HG03342 (cell line): ENCODE results near the gene LIM2.

Experiments
- ATAC-seq: cut with Tn5 transposase; IDR thresholded peaks from one replicate; pipeline ENCODE4 v1.9.1; 2021; ENCODE audit warnings: mild to moderate bottlenecking, moderate library complexity; ENCODE audit not compliant: unreplicated experiment

LIM2 gene

DNA sequence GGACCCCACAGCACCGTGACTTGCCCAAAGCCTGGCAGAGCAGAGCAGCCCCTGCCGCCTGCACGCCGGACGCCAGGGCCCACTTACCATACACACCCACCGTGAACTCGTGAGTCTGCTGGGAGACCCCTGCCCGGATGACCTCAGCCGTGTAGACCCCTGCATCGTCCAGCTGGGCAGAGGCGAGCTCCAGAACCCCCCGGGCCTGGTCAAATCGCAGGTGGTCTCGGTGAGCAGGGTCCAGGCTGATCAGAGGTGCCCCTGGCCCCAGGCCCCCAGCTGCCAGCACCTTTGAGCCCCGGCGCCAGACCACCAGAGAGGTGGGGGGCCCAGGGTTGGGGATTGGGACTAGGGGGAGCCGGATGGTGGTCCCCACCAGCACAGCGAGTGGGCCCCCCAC, 46.7 kb downstream of the LIM2 start:
- no peak for ATAC-seq

DNA sequence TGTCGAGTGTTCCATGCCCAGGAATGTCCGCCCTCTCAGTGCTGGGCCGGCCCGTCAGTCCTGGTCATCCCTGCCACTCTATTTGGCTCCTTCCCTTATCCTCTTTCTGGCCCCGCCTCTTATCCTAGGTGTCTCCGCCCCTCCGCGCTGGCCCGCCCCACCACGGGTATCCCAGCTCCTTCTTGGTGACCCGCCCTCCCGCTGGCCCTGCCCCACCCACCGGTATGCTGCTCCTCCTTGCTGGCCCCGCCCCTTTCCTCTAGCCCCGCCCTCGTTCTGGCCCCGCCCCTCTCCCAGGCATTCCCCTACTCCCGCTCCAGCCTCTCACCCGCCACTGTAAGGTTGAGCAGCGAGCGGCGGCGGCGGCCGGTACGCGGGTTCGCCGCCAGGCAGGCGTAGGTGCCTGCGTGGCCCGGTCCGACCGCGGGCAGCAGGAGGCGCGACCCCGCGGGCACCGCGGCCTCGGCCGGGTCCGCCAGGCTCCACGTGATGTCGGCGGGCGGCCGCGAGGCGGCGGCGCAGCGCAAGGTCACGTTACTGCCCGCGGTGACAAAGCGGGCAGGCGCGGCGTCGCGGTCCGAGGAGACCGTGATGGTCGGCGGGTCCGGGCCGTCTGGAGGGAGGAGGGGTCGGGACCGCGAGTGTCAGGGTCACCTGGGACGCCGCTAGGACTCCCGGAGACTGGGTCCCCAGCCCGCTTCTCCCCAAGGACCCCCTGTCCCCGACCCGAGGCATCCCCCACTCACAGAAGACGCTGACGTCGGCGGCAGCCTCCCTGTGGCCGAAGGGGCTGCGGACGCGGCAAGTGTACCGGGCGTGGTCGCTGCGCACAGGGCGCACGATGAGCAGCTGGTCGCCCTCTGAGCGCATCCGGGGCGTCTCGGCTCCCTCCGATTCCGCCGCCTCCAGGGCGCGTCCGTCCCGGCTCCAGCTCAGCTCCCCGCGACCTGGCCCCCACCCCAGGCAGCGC, 47.8 kb downstream of the LIM2 start:
- ATAC-seq: peak; percentile 48

DNA sequence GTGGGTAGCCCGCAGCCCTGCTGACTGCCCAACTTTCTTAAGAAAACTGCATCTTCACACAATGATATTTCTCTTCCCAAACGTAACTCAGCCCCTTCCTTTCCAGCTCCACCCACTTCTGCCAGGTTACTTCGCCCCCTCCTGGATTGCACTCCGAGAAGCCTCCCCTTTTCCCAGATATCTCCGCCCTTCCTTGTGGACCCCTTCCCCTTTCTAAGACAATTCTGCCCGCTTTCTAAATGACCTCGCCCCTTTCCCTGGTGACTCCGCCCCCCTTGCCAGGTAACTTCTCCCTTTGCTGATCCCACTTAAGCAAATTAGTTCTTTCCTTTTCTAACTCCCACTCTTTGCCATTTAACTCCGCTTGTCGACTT, 48.5 kb downstream of the LIM2 start:
- ATAC-seq: no peak

DNA sequence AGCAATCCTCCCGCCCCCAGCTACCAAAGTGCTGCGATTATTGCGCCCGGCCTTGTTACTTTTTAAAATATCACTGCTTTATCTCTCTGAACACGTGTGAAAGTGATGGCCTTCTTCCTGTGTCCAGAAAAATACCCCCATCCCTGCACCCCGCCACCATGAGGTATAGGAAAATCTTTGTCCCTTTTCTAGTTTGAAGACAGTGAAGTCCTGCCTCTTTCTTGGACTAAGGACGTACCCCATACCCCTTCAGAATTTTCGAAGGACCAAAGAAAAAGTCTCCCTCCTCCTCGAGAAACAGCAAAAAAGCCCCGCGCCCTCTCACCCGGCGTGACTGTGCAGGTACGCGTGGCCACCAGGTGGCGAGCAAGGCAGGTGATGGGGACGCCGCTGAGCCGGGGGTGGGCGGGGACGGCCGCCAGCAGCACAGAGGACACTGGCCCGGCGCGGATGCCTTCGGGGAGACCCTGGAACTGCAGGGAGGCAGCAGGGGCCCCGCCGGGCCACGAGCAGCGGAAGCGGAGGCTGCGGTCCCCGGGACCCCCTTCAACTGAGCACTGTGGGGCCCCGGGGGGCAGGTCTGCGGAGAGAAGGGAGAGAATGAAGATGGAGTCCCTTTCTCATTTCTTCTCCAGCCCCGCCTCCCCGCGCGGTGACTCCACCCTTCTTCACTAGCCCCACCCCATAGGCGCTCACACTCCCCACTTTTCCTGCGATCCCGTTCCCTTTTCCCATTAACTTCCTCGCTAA, 49.0 kb downstream of the LIM2 start:
- peak; percentile 55 for ATAC-seq

DNA sequence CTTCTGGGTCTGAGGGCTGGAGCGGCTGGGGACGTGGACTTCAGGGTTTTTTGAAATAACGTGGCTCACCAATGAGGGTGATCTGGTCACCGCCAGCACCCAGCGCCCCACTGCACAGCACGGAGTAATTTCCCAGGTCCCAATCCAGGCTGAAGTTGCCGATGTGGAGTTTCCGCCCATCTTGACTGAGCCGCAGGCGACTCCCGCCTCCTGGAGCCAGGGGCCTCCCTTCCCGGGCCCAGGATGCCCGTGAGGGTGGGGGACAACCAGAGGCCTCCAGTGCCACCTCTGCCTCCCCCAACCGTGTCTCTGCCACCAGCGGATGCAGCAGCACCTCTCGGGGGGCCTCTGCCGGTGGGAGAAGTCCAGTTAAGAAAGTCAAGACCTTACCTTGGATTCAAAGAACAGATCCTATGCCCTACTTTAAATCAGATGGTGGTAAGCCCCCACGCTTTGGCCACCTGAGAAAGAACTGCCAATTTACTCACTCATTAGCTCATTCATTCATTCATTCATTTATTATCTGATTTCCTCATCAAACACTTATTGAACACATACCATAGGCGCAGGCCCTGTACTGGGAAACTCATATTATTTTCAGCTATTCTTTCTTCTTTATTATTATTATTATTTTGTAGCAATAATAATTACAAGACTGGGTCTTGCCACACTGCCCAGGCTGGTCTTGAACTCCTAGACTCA, 49.8 kb downstream of the LIM2 start:
- no peak for ATAC-seq

DNA sequence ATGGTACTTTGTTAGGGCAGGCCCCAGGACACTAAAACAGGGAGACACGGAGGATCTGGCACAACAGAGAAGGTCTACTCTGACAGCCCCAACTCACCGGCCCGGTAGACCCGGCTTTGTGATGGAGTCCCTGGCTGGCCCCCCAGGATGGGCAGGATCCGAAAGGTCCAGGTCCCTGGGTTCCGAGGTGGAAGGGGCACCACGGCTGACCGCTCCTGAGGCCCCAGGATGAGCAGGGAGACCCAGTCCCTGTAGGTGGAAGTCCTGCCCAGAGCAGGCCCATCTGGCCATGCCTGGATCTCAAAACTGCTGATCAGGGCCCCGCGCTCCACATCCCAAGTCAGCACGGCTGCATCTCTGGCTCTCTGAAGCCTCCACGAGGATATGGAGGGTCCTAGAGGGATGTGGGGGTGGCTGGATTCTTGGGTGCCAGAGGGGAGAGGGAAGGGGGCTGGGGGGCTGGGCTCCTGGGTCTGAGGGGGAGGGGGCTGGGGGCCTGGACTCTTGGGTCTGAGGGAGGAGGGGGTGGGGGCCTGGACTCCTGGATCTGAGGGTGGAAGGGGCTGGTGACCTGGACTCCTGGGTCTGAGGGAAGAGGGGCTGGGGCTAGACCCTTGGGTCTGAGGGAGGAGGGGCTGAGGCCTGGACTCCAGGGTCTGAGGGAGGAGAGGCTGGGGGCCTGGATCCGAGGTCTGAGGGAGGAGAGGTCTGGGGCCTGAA, 50.5 kb downstream of the LIM2 start:
- no peak for ATAC-seq

DNA sequence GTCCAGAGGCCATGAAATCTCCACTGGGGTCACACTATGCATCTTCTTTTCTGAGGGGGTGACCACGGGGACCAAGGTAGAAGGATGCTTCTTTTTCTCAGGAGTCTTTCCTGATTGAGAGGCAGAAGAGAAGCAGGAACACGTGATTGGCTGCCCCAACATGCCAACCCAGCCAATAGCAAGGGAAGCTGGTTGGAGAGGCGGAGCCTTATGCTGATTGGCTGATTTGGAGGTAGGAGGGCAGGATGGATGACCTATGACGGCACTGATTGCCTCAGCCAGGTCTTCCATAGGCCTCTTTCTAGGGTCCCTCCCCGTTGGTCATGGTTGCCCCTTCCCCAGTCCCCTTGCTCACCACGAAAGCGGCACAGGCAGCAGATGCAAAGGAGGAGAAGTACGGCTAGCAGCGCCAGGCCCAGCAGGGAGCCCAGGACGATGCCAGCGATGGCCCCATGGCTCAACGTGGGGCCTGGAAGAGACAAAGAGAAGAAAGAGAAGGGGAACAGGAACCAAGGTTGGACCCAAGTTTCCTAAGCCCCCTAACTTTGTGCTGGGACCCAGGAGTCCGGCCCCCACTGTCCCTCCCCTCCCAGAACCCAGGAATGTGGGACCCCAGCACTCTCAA, 53.8 kb downstream of the LIM2 start:
- ATAC-seq: no peak

DNA sequence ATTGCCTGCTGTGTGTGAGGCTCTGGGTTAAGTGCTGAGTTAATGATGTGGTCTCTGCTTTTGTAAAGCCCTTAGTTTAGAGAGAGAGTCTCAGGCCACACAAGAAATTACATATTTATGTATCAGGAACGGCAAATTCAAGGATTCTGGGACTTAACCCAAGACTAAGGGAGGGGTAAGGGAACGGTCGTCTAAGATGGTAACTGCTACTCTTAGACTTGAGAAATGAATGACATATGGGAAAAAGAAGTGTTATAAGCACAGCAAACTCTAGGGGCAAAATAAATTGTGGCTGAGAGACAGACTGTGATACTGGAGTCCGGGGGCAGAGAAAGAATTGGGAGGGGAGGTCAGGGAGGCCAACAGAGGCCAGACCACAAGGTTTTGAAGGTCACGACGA, 56.1 kb downstream of the LIM2 start:
- no peak for ATAC-seq

DNA sequence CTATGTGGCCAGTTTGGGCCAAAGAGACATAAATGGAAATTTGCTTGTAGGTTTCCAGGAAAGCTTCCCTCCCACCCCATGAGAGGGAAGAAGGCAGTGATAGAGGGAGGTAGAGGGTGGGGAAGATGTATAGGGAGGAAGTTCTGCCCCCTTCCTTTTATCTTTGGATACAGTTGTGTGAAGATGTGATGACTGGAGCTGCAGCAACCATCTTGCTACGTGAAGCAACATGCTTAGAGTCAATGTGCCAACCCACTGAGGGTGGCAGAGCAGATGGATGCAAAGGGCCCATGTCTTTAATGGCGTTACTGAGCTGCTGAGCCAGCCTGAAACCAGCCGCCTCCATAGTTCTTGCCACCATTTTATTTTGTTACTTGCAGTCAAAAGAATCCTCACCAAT, 56.6 kb downstream of the LIM2 start:
- ATAC-seq: no peak

DNA sequence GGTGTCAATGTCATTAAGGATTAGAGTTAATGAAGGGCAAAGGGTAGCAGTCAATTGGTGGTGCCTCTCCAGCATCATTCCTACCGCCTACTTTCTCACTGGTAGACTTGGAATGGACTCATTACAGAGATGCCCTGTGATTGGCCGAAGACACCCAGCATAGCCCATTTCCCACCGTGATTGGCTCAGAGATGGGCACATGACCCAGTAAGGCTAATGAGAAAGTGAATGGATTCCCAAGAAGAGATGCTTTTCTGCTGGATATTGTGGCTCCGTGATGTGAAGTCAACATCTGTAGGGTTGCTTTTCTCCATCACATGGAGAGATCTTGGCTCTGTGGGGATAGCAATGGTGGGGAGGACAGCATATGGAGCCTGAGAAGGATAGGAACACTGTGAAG, 57.4 kb downstream of the LIM2 start:
- no peak for ATAC-seq
